ENCODE results near the gene SLC6A9.

The SLC6A9 gene

DNA sequence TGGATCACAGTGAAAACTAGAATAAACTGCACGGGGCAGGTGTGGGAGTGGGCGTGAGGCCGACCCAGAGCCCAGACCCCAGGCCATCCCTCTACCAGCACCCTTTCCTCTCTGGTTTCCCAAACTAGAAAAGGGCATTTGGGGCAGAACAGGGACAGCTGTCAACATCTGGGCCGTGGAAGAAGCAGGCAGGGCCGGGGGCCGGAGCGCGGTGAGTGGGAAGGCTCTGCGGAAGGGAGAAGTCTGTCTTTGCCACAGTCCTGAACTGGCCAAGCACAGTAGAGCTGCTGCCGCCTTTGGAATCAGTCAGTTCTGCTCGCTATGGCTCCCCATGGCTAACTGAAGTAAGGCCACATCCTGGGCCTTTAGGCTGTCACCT, 33.3 kb downstream of the SLC6A9 start:
- no peak for DNase-seq

DNA sequence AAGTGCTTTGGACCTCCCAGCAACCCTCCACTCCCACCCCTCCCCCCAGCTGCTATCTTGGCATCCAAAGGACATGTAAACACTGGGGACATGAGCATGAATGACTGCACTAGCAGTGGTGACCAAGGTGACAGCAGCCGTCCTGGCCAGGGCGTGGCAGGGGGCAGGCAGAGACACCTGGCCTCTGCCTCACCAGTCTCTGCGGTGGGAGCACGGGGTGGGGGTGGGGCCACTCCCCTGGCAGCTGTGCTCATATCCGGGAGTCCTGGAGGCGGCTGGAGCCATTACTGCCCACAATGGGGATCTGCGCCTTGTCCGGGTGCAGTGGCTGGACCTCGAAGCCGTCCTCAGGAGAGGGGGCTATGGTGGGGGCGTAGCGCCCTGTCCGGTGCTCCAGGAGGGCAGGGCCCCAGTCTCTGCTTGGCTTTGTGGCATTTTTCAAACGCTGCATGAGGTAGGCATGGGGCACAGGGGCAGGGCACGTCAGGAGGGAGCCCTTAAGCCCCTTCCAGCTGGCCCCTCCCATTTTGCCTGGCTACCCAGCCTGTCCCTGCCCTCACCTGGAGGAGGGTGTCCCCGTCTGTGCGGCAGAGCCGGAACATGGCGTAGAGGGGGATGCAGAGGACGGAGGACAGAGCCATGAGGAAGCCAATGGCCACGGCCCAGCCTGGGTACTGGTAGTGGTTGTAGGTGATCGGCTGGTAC, 33.8 kb downstream of the SLC6A9 start:
- peak; percentile 25 for DNase-seq

DNA sequence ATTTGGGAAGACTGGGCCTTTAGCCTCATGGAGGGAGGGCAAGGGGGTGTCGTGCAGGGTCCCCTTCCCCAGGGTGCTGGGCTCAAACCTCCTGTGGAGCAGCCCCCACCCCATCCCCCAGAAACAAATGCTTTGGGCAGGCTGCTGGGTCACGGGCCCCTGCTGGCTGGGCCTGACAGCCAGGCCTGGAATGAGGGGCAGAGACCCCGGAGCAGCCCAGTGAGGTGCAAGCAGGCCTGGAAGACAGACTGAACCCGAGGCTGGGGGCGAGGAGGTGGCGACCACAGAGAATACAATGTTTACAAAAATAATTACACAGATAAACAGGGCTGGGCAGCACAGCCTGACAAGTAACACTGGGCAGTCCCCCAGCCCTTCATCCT, 34.5 kb downstream of the SLC6A9 start:
- no peak for DNase-seq

DNA sequence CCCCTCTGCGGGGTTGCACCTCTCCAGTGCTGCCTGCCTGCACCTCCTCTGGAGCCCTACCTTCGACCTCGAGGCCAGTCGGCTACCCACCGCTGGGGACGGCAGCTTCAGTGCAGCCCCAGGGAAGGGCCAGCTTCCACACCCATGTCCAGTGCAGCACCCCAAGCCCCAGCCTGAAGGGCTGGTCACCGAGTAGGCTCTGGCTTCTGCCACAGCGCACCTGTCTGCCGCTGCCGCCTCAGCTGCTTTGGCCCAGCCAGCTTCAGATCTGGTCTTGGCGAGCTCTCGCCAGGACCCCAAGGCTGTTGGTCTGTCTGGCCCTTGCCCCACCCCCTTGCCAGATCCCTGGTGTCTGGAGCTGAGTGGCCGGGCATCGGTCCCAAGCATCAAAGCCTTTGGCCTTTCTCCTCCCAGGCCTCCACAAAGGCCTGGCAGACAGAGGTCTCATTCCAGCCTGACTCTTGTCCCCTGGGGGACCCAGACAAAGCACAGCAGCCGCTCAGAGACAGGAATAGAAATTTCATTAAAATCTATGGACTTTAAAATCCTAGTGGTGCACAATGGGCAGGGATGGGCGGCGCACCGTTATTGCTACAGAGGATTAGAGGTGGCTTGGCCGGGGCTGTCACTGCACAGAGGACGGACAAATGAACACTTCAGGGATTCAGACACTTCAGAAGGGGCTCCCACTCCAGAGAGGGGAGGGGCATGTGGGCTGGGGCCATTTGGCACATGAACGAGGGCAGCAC, 35.1 kb downstream of the SLC6A9 start:
- no peak for DNase-seq

DNA sequence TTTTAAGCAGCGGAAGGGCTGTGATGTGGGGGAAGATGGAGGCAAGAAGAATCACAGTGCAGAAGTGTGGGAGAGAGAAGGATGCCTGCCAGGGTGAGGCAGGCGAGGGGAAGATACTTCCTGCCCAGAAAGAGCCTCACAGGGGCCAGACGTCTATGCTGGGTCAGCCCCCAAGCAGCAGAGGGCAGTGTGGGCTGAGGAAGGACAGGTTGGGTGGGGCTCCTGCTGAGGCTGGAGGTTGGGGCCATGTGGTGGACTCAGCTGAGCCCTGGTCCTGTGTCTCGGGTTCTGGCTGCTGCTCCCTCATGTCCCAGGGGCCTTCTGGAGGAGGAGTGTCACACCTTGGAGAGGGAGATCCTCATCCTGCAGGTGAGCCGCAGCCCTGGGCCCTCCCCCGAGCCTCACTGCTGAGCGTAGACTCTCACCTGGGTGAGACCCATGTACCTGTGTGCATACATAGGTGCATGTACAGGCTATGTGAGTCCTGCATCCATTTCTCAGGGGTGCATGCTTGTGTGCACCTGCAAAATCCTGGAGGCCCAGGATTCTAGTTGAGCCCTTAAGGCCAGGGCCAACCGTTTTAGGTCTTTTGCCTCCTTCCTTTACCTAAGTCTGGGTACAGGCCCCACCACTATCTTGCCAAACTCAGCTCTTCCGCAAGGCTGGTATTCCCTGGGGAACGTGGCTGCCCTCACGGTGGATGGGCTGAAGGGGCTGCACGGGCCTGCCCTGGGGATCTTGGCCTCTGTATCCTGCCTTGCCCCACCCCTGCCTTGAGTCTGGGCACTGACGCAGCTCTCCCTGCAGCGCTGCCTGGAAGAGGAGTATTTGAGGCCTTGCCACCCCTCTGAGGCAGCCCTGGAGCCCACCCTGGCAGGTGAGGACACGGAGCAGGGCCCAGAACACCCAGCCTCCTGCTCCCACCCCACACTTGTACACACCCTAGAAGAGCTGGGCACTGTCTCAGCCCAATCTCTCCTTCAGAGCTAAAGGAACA, 36.2 kb downstream of the SLC6A9 start:
- no peak for DNase-seq

DNA sequence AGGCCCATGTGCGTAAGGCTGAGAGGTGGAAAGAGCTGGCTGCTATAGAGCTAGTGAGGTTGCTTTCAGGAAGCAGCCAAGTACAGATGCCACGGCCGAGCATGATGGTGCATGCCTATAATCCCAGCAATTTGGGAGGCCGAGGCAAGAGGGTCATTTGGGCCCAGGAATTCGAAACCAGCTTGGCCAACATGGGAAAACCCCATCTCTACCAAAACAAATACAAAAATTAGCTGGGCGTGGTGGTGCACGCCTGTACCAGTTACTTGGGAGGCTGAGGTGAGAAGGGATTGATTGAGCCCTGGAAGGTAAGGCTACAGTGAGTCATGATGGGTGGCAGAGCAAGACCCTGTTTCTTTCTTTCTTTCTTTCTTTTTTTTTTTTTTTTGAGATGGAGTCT, 37.2 kb downstream of the SLC6A9 start:
- DNase-seq: no peak

DNA sequence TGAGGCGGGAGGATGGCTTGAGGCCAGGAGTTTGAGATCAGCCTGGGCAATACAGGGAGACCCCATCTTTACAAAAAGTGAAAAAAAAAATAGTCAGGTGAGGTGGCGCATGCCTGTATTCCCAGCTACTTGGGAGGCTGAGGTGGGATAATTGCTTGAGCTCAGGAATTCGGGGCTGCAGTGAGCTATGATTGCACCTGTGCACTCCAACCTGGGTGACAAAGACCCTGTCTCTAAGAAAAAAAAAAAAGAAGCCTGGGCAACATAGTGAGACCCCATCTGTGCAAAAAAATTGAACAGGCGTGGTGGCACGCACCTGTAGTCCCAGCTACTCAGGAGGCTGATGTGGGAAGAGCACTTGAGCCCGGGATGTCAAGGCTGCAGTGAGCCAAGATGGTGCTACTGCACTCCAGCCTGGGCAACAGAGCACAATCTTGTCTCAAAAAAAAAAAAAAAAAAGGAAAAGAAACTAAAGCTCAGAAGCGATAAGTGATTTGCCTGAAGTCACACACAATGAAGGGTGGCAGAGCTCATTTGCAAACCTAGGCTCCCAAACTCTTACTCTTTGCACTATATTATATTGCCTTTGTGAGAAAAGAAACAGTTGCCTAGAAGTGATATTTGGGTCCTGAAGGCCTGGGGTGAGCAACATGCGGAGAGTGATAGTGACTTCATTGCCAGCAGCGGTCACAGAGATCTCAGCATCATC, 37.9 kb downstream of the SLC6A9 start:
- DNase-seq: no peak

DNA sequence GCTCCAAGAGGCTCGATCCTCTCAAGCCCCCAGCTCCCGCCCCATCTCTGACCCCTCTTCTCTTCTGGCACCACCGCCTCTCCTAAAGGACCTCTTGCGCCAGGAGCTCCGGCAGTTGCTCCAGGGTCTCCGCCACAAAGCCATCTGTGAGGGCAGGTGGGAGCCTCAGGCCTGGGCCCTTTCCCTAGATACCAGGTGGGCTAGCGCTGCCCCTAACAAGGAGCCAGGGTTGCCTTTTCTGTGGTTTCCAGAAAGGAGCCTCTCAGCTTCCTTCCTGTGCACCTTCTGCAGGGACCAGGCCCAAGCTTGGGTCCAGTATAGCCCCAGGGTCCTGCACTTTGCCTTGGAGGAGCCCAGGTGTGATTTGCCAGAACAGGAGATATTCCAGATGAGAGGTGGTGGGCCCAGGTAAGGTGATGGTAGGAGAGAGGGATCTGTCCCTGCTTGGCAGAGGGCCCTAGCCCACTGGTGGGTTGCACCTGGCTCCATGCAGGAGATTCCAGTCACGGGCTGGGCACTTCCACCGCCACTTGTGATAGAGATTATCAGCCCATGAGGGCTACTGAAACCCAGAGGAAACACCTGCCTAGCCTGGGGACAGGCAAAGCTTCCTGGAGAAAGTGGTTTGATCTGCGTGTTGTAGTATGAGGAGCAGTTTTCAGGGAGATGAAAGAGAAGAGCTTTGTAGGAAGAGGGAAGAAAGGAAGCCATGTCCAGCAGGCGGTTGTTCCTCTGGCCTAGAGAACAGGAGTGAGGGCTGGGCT, 38.8 kb downstream of the SLC6A9 start:
- peak; percentile 22 for DNase-seq

DNA sequence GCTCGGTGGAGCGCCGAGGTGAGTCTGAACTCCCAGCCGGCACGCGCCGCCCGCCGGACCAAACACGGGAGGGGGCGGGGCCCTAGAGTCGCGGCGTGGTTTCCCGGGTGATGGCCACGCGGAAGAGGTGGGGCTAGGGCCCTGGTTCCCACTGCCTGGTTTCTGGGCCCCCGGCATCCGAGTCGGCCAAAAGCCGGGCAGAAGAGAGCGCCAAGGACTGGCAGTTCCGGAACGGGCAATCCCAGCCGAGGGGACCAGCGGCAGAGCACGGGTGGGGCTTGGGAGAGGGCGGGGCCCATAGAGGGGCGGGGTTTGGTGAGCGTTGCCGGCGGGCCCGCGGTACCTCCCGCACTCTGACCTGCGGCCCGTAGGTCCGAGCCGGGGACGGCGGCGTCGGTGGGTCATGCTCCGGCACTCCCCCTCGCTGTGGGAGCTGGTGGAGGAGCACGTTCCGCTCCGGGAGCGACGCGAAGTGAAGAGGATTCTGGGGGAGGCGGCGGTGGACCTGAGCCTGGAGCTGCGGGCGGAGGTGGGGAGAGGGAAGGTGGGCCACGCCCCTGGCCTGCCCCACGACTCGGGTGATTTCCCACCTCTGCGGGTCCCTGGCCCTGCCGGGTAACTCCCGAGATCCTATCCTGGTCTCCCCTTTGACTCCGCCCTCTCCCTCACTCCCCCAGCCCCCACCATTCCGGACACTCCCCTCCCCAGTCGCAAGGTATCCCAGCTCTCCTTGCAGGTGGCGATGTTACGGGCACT, 39.6 kb downstream of the SLC6A9 start, which contains the start of gene CCDC24:
TSS of gene CCDC24 (plus strand) at position 124 of the 756 bp plus-strand sequence. CDS start at position 404, 280 bp downstream.
- peak; percentile 85 for DNase-seq

DNA sequence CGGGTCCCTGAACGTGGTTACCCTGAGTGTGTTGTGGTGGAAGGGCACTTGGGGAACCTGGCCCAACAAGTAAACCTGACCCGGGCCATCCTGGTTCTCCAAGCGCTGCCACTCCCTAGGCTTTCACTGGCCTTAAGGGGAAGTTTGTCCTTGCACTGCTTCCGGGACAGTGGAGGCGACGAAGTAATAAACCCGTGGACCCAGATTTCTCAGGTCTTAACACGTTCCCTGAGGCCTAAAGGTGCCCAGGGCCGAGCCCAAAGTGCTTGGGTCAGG, 40.1 kb downstream of the SLC6A9 start:
- no peak for DNase-seq

DNA sequence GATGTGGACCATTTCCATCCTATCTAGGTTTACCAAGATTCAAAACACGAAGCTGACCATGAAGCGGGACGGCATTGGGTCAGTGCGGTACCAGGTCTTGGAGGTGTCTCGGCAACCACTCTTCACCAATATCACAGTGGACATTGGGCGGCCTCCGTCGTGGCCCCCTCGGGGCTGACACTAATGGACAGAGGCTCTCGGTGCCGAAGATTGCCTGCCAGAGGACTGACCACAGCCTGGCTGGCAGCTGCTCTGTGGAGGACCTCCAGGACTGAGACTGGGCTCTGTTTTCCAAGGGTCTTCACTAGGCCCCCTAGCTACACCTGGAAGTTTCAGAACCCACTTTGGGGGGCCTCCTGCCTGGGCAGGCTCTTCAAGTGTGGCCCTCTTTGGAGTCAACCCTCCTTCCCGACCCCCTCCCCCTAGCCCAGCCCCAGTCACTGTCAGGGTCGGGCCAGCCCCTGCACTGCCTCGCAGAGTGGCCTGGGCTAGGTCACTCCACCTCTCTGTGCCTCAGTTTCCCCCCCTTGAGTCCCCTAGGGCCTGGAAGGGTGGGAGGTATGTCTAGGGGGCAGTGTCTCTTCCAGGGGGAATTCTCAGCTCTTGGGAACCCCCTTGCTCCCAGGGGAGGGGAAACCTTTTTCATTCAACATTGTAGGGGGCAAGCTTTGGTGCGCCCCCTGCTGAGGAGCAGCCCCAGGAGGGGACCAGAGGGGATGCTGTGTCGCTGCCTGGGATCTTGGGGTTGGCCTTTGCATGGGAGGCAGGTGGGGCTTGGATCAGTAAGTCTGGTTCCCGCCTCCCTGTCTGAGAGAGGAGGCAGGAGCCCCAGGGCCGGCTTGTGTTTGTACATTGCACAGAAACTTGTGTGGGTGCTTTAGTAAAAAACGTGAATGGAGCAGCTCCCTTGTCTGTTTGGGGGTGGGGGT, 40.7 kb downstream of the SLC6A9 start:
- no peak for DNase-seq

DNA sequence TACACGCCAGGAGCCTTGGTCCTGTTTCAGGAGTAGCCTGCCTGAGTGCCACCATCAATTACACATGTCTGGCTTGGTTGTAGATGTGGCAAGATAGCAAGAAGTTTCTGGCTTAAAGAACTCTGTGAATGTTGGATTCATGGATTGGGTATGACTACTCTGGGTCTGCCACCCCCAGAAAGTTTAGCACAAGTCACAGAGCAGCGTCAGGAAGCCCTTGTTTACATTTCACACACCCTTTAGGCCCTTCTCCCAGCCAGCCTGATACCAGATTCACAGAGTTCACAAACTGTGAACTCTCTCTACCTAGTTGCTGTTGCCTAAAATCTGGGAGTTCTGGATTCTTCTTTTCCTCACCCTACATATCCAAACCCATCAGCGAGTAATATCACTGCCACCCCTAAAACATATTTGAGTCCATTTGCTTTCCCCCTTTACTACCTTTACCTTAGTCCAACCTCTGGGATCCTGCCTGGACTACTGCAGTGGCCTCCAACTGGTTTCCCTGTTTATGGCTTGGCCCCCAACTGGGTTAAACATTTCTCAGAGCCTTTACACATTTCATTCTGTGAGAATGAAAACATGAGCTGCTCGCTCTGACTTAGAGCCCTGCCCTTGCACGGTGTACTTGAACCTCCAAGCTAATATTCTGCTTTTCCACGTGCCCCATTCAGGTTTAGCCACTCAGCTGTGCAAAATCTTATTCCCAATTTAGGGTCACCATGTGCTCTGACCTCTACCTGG, 43.9 kb downstream of the SLC6A9 start:
- DNase-seq: no peak

DNA sequence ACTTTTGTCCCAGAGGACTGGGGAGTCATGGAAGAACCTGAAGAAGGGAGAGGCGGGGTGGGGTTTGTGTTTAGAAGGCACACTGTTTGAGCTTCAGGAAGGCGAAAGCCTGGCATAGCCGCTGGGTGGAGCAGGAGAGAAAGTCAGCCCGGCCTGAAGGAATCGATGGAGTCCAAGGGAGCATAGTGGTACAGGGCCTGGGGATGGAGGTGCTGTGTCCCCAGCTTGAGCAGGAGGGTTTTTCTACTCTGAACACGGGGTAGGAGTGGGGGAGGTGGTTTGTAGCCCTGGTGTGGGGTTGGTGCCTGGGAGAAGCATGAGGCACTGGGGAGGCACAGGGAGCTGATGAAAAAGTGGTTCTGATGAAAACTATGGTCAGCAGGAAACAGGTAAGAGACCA, 44.5 kb downstream of the SLC6A9 start:
- DNase-seq: no peak

DNA sequence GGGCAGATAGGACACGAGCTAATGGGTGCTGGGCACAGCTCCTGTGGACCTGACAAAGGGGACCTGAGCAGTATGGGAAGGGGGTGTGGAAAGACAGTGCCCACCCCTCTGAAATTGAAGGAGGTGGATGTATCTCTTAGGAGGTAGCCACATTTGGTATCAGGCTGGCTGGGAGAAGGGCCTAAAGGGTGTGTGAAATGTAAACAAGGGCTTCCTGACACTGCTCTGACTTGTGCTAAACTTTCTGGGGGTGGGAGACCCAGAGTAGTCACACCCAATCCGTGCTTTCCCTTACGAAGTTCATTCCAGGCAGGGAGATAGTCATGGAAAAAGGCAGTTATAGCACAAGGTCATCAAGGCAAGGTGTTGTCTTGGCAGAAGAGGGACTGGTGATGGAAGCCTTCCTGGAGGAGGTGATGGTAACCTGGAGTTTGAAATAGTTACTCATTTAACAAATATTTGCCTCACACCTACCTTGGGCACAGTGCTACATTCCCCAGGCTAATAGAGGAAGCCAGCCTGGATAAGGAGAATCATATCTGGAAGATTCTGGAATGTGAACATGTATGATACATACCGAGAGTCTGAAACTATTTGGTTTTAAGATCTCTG, 45.2 kb downstream of the SLC6A9 start:
- DNase-seq: no peak

DNA sequence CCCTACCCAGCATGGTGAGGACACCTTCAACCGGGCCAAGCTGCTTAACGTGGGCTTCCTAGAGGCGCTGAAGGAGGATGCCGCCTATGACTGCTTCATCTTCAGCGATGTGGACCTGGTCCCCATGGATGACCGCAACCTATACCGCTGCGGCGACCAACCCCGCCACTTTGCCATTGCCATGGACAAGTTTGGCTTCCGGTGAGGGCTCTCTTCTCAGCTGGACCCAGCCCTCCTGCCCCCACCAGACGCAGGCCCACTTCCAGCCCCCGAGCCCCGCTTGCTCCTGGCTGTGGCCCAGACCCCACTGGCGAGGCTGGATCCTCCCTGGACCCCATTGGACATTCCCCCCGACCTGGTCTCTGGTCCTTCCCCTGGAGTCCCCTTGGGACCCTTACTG, 46.4 kb downstream of the SLC6A9 start:
- DNase-seq: no peak

DNA sequence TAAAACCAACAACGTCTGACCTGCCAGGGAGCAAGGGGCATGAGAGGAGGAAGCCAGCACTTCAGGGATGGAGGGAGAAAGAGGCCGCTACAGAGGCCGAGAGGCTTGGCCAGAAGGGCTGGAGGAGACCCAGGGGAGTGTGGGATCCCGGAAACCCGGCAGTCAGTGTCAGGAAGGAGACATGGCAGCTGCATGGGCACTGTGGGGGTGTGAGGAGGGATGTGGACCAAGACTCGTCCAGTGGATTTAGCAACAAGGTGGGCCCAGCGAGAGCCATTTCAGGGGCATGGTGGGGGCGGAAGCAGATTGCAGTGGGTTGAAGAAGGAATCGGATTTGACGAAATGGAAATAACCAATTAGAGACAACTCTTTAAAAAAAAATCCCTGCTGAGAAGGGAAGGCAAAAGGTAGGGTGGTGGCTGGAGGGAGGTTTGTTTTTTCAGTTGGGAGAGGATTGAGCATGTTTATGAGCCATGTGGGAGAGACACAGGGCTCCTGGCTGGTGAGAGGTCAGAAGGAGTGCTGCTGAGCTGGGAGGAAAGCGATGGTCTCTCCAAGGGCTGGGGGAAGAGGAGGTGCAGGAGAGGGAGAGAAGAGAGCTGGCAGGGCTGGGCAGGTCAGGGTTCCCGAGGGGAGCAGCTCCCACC, 47.9 kb downstream of the SLC6A9 start:
- DNase-seq: no peak

DNA sequence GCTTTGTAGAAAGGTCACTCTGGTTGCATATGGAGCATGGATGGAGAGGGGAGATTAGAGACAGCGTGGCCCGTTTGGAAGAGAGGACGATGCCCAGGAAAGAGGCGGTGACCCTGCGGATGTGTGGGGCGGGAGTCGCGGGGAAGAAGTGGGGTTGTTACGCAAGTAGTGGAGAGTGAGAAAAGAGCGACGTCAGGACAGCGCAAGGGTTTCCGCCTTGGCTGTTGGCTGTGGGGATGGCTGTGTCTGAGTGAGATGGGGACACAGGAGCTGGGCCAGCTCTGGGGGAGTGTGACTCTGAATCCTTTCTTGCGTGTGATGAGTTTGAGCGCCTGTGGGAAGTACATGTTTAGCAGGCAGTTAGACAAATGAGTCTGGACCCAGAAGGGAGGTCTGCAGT, 48.5 kb downstream of the SLC6A9 start:
- no peak for DNase-seq

DNA sequence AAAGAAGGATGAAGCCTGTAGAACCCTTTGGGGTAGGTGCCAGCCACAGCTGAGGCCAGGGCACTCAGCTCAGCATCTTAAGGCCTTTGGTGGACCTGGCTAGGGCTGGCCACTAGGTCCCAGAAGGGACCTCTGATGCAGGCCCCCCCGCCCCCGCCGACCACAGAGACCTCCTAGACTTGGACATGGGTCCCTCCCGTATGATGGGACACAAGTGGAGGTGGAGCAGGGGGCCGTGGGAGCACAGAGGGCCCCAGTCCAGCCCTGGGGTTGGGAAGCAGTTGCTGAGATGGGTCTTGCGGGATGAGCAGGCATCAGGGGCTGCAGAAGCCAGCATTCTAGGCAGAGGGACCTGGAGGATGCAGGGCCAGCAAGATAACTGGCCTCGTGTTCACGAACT, 49.0 kb downstream of the SLC6A9 start:
- DNase-seq: no peak

DNA sequence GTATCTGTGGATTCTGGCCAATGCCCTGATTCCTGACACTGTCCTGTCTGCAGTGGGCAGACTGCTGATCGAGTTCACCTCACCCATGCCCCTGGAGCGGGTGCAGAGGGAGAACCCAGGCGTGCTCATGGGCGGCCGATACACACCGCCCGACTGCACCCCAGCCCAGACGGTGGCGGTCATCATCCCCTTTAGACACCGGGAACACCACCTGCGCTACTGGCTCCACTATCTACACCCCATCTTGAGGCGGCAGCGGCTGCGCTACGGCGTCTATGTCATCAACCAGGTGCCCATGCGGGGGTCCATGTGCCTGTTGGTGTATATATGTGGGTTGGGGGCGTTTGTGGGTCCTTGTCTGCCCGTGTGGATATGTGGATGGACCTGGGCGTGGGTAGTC, 49.6 kb downstream of the SLC6A9 start:
- DNase-seq: no peak
